GM21423 (cell line): Measurements from ENCODE around the gene C1orf53.
"Not testable (repeated sequence)": the region's sequence is repeated elsewhere in the genome, so short reads cannot be mapped to it uniquely, and the experiment has no call there.

Experiments used
- ATAC-seq: cut with Tn5 transposase; IDR thresholded peaks from one replicate; pipeline ENCODE4 v1.9.1; 2021; ENCODE audit warnings: mild to moderate bottlenecking, moderate library complexity; ENCODE audit not compliant: unreplicated experiment

Gene C1orf53

DNA sequence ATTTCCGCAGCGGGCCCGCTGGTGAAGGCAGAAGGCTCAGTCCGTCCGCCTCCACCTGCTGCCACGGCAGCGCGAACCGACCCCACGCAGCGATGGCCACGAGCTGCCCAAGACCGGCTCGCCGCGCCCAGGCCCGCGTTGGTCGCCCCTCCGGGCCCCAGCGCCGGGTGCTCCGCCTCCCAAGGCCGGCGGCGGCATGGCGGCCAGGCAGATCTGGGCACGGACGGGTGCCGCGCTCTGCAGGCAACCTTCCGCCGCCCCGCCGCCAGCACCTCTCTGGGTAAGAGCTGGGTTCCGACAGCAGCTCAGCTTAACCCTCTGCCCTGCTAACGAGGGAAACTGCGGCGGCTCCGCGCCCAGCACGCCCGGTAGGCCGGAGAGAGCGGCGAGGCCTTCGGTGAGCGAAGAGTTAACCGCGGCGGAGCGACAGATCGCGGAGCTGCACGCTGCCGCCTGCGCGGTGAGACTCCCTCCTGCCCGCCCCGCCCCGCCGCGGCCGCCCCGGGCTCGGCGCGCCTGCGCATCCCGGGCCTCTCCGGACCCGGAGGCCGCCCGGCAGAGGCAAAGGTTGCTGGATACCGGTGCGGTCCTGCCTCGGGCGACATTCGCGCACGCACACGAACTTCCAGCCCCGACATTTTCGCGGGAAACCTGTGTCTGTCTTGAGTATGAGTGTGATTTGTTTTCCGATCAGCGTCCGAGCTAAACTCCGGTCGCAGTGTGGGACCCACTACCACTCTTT lies at the start of gene C1orf53:
Gene C1orf53 (plus strand): TSS at position 177 of the 742 bp plus-strand sequence. CDS start 20 bp downstream, at position 197.
- ATAC-seq = peak; percentile 97

DNA sequence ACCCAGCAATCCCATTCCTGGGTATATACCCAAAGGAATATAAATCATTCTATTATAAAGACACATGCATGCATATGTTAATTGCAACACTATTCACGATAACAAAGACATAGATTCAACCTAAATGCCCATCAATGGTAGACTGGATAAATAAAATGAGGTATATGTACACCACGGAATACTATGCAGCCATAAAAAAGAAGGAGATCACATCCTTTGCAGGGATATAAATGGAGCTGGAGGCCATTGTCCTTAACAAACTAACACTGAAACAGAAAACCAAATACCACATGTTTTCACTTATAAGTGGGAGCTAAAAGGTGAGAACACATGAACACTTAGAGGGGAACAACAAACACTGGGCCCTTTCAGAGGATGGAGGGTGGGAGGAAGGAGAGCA lies 46.7 kb upstream of the C1orf53 start:
- not testable (repeated sequence) for ATAC-seq

DNA sequence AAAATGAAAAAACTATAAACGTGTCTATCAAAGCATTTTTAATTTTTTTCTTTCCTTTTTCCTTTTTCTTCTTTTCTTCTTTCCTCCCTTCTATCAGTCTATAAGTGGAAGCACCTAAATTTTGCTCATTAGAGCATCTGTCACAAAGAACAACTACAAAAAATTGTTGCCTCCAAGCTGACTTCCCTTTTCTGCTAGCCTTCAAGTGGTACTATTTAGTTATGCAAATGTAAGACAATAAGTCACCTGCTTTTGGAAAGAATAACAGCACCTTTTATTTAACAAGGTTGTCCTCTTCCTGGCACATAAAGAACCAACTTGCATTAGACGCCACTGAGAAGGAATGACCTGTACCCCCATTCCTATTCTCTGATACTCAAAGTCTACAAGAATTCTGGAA lies 45.0 kb upstream of the C1orf53 start:
- no peak for ATAC-seq

DNA sequence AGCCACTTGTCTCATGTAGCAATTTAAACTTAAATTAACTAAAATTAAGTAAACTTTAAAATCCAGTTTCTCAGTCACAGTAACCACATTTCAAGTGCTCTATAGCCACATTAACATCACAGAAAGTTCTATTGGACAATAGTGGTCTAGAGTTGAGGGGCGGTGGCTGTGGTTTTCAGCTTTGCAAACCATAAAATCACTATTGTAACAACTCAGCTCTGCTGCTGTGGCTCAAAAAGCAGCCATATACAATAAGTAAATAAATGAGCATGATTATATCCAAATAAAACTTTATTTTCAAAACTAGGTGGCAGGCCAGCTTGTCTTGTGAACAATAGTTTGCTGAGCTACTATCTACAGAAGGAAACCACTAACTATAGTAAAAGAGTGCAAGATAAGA lies 43.4 kb upstream of the C1orf53 start:
- no peak for ATAC-seq

DNA sequence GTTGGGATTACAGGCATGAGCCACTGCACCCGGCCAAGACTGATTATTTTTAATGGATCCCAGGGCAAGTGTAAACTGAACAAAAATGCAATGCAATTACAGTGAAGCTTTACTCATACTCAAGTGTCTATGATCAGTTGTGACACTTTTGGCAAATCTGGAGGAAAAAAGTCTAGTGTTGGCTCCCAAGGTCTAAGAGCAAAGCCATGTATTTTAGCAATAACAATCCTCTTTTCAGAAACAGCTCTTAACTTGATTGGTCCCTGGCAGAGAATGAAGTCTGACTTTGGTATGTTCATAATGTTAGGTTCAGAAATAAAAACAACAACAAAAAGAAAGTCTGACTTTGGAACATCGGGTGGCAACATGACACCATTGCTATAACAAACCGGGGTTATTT lies 40.2 kb upstream of the C1orf53 start:
- no peak for ATAC-seq

DNA sequence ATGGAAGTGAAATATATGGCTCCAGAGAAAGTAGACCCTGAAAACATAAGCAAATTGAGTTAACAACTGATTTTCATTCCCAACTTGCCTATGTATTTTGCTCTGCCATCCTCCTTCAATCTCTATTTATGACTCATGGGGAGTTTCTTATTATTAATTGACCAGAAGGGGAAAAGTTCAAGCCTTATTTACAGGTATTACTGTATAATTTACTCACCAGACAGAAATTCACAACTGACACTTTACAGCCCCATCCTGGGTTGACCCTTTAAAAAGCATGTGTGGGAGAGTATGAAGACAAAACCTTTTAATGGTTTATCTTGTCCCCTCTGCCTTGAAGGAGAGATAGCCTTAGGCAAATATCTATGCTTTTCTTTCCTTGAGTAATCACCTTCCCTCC lies 39.8 kb upstream of the C1orf53 start:
- ATAC-seq = no peak

DNA sequence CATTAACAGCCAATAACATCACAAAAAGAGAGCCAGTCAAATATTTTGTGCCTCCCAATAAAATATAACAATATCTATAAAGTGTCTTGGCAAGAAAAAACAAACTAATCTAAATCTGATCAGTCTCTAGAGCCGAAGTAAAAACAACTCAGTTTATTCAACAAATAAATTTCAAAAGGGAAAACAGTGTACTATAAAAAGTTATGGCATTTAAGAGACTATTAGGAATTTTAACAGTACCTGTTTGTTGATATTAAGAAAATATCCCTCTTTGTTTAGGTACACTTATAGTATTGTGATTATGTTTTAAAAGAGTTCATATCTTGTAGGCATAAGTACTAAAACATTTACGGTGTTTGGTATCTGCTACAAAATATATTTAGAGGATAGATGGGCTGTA lies 36.6 kb upstream of the C1orf53 start:
- no peak for ATAC-seq

DNA sequence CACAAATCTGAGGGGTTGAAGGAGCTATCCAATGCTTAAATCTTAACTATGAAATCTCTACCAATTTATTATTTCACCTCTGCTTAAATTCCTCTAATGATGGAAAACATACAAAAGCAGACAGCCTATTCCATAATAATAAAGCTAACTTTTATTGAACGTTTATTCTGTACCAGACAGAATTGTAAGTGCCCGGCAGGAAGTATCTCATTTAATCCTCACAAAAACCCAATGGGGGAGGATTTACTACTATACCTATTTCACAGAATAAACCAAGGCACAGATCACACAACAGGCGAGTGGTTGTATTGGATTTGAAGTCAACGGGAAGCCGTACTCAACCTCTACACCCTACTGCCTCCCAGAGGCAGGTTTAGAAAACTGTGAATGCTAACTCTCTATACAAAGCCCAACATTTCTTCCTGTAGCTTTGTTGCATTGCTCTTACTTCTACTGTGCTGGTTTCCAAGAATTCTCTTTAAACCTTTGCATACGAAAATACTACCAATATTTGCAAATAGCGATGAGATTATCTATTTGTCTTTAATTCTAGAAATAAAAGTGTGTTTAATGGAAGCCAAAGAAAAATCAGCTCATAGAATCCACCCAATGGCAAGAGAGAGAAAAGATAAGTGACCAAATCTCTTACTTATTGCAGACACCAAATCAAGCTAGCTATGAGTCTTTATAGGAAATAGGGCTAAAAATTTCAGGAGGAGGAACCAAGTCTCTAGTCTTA lies 33.5 kb upstream of the C1orf53 start:
- ATAC-seq = no peak

DNA sequence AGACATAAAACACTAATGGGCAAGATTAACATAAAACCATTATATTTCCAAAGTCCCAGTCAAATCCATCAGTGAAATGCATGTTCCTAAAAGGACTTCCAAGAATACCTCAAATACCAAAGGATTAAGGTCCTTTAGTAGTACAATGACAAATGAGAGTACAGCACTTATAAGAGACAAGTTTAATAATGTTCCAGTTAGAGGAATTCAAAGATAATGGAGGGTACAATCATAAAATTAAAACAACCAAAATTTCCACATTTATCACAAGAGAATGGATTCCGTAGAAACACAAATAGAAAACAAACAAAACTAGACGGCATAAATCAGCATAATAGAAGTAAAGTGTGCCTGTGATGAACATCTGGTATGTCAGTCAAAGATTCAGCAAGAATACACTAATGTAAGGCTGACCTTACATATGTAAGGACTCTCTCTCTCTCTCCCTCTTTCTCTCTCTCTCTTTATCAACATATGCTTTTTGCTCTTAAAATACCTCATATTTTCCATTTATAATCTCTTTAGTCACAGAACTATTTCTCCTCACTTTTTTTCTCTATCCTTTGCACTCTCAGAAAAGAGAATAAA lies 32.8 kb upstream of the C1orf53 start:
- no peak for ATAC-seq

DNA sequence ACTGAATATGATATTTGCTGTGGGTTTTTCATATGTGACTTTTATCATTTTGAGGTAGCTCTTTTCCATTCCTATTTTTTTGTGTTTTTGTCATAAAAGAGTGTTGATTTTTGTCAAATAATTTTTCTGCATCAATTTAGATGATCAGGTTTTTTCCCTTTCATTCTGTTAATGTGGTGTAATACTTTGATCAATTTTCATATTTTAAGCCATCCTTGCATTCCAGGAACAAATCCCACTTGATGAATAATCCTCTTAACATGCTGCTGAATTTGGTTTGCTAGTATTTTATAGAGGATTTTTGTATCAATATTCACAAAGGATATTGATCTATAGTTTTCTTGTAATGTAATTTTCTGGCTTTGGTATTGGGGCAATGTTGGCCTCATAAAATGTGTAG lies 25.5 kb upstream of the C1orf53 start:
- ATAC-seq = no peak

DNA sequence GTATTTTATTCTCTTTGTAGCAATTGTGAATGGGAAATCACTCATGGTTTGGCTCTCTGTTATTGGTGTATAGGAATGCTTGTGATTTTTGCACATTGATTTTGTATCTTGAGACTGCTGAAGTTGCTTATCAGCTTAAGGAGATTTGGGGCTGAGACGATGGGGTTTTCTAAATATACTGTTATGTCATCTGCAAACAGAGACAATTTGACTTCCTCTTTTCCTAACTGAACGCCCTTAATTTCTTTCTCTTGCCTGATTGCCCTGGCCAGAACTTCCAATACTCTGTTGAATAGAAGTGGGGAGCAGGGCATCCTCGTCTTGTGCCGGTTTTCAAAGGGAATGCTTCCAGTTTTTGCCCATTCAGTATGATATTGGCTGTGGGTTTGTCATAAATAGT lies 22.0 kb upstream of the C1orf53 start:
- ATAC-seq = not testable (repeated sequence)

DNA sequence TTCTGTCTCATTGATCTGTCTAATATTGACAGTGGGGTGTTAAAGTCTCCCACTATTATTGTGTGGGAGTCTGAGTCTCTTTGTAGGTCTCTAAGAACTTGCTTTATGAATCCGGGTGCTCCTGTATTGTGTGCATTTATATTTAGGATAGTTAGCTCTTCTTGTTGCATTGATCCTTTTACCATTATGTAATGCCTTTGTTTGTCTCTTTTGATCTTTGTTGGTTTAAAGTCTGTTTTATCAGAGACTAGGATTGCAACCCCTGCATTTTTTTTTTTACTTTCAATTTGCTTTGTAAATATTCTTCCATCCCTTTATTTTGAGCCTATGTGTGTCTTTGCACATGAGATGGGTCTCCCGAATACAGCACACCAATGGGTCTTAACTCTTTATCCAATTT lies 20.2 kb upstream of the C1orf53 start:
- not testable (repeated sequence) for ATAC-seq

DNA sequence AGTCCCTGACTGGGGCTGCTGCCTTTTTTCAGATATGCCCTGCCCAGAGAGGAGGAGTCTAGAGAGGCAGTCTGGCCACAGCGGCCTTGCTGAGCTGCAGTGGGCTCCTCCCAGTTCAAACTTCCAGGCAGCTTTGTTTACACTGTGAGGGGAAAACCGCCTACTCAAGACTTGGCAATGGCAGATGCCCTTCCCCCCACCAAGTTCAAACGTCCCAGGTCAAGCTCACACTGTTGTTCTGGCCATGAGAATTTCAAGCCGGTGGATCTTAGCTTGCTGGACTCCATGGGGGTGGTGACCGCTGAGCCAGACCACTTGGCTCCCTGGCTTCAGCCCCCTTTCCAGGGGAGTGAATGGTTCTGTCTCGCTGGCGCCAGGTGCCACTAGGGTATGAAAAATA lies 18.3 kb upstream of the C1orf53 start:
- no peak for ATAC-seq

DNA sequence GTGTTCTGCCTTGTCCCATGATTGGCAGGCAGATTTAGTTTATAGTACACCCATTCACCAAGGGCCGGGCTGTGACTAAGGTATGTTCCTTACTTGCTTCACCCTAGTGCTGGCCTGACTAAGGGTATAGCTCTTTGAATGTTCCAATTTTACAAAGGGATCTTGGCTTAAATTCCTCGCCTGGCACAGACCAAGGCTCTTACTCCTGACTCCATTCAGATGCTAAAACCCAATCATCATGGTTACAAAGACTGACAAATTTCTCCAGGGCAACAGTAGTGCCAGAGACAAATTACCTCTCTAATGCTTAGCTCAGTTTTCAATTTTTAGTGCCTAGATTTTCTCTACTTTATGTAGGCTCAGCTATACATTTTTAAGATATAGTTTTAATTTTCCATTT lies 11.5 kb upstream of the C1orf53 start:
- no peak for ATAC-seq

DNA sequence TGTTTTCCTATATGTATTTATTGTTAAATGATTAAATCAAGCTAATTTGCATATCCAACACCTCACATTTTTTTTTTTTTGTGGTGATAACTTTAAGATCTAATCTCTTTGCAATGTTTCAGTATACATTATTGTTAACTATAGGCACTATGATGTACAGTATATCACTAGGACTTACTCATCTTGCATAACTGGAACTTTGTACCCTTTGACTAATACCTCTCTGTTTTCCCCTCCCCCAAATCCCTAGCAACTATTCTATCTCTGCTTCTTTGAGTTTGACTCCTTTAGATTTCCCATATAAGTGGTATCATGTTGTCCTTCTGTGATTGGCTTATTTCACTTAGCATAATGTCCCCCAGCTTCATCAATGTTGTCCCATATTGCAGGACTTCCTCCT lies 9.7 kb upstream of the C1orf53 start:
- no peak for ATAC-seq

DNA sequence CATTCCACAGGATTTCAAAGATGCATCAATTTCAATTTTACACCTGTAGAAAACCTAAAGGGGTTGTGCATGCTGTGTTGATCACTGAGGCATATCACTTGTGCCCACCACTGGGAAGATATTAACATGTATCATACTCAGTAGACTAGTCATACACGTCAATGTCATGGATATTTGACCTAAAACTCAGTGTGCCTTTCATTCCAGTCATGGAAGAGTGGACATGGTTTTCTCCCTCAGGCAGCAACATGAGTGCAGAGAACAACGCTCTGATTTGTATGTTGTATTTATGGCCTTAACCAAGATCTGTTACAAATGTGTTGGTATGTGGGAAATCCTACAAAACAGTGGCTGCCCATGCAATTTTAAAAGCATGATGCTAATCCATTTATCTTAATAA lies 6.1 kb upstream of the C1orf53 start:
- ATAC-seq = no peak

DNA sequence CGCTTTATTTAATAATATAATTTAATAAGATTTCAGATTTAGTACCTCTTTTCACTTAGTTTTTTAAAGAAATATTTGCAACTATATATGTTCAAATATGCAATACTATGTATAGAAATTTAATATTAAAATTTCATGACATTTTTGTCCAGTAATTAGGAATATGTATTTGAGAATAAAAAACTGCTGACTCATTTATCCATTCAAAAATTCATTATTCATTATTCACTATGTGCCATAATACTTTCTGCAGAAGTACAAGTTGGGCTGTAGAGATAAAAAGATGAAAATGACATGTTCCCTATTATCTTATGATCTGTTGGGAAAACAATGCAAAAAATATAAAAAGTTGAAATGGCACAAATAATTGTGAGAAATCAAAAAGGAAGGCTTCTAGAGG lies 3.4 kb upstream of the C1orf53 start:
- no peak for ATAC-seq

DNA sequence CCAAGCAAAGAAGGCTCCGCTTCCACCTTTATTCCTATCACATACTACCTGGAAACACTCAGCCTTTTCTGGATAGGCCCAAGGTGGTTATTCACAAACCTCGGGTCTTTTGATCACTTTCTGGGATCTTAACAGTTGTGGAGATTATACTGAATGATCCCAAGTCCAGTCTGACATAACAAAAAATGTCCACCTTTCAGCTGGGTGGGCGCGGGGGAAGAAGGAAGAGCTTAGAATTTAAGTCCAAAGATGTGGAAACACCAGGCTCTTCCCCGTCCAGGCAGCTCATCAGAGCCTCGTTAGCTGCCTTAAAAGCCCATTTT lies 338 bp upstream of the C1orf53 start:
- no peak for ATAC-seq

DNA sequence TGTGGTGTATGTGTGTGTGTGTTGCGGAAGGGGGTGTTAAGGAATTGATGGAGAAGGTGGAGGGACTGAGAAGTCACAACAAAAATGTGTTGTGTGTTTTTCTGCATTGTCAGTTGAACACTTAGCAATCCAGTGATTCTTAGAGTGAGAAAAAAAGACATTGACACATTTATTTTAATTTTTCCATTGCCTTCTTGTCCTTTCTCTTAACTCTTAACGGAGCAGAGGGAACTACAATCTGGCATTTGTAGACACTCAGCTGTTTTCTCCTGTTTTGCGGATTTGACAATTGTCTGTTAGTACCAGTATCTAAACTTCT lies 725 bp downstream of the C1orf53 start:
- no peak for ATAC-seq

DNA sequence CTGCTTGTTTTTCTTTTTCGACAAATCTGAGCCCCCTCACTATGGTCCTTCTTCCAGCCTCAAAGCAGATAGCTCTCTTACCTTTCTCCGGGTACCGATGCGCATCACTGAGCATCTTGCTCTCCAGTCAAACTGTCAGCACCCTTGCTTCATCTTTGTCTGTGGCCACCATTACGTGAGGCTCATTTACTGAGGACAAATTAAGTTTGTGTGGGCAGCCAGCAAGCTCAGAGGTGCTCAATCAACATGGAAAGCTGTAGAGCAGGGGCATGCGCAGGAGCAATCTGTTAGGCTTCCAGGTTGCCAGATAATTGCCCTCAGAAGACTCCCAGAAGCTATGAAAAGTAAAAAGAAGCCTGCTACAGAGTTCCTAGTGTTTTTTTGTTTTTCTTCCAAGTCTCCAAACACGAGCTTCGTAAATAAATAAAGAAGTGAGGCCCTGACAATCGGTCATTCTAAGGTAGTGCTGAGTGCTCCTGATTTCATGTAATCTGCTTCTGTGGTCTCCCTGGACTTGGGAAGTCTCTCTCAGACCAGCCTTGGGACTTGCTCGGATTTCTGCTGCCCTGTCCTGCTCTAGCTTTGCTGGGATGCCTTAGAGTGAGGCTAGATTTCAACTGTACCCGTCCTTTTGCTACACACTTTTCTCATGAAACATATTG lies 1.8 kb downstream of the C1orf53 start:
- ATAC-seq = no peak

DNA sequence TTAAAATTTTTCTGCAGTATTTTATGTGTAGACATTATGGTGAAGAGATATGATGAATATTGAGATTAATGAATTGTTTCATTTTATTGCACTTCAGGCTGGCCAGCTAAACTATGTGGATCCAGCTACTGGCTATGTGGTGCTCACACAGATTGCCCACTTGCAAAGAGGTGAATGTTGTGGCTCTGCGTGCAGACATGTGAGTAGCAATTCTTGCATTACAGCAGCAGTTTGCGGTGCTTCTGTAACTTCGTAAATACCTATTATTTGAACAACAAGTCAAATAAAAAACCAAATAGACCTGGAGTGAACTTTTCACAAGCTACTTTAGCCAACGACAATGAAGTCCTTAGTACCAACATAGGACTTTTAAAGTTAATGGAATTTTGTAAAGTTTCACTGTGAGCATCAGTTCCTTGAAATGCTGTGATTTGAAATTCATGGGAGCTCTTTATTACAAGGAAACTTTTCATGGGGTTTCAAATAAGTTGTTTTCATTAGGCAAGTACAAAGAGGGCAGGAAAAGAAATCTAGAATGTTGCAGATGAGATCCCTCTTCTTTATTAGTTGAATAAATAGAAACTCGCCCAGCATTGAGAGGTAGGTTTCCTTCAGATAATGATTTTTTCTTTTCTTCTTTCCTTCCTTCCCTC lies 3.4 kb downstream of the C1orf53 start:
- no peak for ATAC-seq
